Ishikawa (cell line): ENCODE data around the gene SLC25A45.

ENCODE experiments used
- CREB1 ChIP-seq: IDR thresholded peaks from 2 replicates; pipeline ENCODE4 v1.6.1; 2012; ENCODE audit warnings: low read depth
- TF ChIP-seq, protein P1 (sequence below): IDR thresholded peaks from 2 replicates; pipeline ENCODE4 v1.6.1; 2012; ENCODE audit warnings: low read depth, mild to moderate bottlenecking

GRCh38 chr11:65390099-65390941, 7.9 kb upstream of the SLC25A45 start:
- TF ChIP-seq, protein P1, sequence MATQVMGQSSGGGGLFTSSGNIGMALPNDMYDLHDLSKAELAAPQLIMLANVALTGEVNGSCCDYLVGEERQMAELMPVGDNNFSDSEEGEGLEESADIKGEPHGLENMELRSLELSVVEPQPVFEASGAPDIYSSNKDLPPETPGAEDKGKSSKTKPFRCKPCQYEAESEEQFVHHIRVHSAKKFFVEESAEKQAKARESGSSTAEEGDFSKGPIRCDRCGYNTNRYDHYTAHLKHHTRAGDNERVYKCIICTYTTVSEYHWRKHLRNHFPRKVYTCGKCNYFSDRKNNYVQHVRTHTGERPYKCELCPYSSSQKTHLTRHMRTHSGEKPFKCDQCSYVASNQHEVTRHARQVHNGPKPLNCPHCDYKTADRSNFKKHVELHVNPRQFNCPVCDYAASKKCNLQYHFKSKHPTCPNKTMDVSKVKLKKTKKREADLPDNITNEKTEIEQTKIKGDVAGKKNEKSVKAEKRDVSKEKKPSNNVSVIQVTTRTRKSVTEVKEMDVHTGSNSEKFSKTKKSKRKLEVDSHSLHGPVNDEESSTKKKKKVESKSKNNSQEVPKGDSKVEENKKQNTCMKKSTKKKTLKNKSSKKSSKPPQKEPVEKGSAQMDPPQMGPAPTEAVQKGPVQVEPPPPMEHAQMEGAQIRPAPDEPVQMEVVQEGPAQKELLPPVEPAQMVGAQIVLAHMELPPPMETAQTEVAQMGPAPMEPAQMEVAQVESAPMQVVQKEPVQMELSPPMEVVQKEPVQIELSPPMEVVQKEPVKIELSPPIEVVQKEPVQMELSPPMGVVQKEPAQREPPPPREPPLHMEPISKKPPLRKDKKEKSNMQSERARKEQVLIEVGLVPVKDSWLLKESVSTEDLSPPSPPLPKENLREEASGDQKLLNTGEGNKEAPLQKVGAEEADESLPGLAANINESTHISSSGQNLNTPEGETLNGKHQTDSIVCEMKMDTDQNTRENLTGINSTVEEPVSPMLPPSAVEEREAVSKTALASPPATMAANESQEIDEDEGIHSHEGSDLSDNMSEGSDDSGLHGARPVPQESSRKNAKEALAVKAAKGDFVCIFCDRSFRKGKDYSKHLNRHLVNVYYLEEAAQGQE: no peak
- no peak for TF ChIP-seq CREB1
